Inferior parietal cortex (tissue), 1 donor: ENCODE measurements around the gene OR5AU1.
A peak's percentile ranks its signal among the peaks of the same experiment; 100 is the strongest.

Experiments used
- DNase-seq: peaks from one replicate; pipeline ENCODE4 v3.0.0-alpha.2; 2016; ENCODE audit errors: extremely low spot score

OR5AU1 gene

GRCh38 chr14:21155963-21156362, at the start of gene OR5AU1:
Gene OR5AU1, minus strand, starts transcription at chr14:21156063. Its CDS starts 191 bp downstream, at chr14:21155872.
- DNase-seq, result no peak

- DNase-seq, result no peak
These were observed 49.3 kb upstream of the OR5AU1 start for GRCh38 chr14:21205026-21205677.

GRCh38 chr14:21204167-21205025, 48.5 kb upstream of the OR5AU1 start:
- no peak for DNase-seq

- DNase-seq, result no peak
These were observed 47.8 kb upstream of the OR5AU1 start for GRCh38 chr14:21203470-21204166.

GRCh38 chr14:21202463-21203358, 46.8 kb upstream of the OR5AU1 start:
- no peak for DNase-seq

GRCh38 chr14:21201732-21202462, 46.0 kb upstream of the OR5AU1 start:
- no peak for DNase-seq

GRCh38 chr14:21200752-21201461, 45.0 kb upstream of the OR5AU1 start:
- DNase-seq, result no peak

GRCh38 chr14:21199611-21200560, 44.0 kb upstream of the OR5AU1 start:
- DNase-seq, result no peak

GRCh38 chr14:21197418-21198205, 41.7 kb upstream of the OR5AU1 start:
- DNase-seq, result no peak

GRCh38 chr14:21194597-21194996, 38.7 kb upstream of the OR5AU1 start:
- no peak for DNase-seq

- DNase-seq, result no peak
These were observed 37.1 kb upstream of the OR5AU1 start for GRCh38 chr14:21192875-21193535.

- no peak for DNase-seq
These were observed 36.6 kb upstream of the OR5AU1 start for GRCh38 chr14:21192447-21192822.

GRCh38 chr14:21191809-21192446, 36.1 kb upstream of the OR5AU1 start:
- peak; percentile 31 for DNase-seq

GRCh38 chr14:21191261-21191808, 35.5 kb upstream of the OR5AU1 start:
- no peak for DNase-seq

GRCh38 chr14:21185491-21185890, 29.6 kb upstream of the OR5AU1 start:
- DNase-seq, result no peak

- DNase-seq, result peak; percentile 57
These were observed 28.4 kb upstream of the OR5AU1 start for GRCh38 chr14:21184254-21184653.

GRCh38 chr14:21182166-21182565, 26.3 kb upstream of the OR5AU1 start:
- DNase-seq, result peak; percentile 8
